ENCODE data around the gene DPYD.

DNA sequence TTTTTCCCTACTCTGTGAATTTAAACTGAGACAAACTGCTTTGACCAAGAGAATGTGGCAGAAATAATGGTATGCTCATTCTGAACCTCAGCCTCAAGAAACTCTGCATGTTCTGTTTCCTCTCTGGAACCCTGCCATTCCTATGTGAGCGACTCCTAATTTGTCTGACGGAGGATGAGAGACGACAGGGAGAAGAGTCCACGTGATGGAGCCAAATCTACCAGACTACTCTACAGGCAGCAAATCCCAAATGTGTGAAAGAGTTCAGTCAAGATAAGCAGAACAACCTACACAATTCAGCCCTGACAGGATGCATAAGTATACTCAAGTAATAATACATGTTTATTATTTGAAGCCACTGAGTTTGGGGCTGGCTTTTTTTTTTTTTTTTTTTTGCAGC, 153.5 kb downstream of the DPYD start:
- TF ChIP-seq, protein P1, sequence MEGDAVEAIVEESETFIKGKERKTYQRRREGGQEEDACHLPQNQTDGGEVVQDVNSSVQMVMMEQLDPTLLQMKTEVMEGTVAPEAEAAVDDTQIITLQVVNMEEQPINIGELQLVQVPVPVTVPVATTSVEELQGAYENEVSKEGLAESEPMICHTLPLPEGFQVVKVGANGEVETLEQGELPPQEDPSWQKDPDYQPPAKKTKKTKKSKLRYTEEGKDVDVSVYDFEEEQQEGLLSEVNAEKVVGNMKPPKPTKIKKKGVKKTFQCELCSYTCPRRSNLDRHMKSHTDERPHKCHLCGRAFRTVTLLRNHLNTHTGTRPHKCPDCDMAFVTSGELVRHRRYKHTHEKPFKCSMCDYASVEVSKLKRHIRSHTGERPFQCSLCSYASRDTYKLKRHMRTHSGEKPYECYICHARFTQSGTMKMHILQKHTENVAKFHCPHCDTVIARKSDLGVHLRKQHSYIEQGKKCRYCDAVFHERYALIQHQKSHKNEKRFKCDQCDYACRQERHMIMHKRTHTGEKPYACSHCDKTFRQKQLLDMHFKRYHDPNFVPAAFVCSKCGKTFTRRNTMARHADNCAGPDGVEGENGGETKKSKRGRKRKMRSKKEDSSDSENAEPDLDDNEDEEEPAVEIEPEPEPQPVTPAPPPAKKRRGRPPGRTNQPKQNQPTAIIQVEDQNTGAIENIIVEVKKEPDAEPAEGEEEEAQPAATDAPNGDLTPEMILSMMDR (IDR thresholded peaks at IDR 0.05; ENCODE audit: insufficient read depth, low read depth, low read length), result no peak
- no peak for TF ChIP-seq EZH2 (IDR thresholded peaks at IDR 0.05; ENCODE audit: insufficient read depth, low read length)

Data from astrocyte (in vitro differentiated cells and primary cell).